GM23248 (cell line): ENCODE results near the gene SGK1. TPM values are rescaled to one million over a fixed set of nuclear protein-coding genes. Genes with fewer than 3 reads are reported as not detected.

ENCODE experiments used
- DNase-seq: peaks from one replicate; pipeline ENCODE4 v3.0.0-alpha.2; 2015
- H2AFZ ChIP-seq: fragments of 200-600 bp; sonication (generic); 2 replicates; pipeline ENCODE4 v1.6.1; 2016; ENCODE audit warnings: antibody characterized with exemption
- H3F3A ChIP-seq: fragments of 200-600 bp; sonication (generic); 2 replicates; pipeline ENCODE4 v1.6.1; 2016; ENCODE audit warnings: mild to moderate bottlenecking, antibody characterized with exemption, mixed run types; ENCODE audit not compliant: insufficient read depth
- H3K27ac ChIP-seq: fragments of 200-600 bp; sonication (generic); 2 replicates; pipeline ENCODE4 v1.5.1; 2016; ENCODE audit warnings: mild to moderate bottlenecking
- H3K27me3 ChIP-seq: fragments of 200-600 bp; sonication (generic); replicated peaks from 2 replicates; pipeline ENCODE4 v1.6.1; 2016; ENCODE audit warnings: mild to moderate bottlenecking; ENCODE audit not compliant: insufficient read depth
- H3K36me3 ChIP-seq: fragments of 200-600 bp; sonication (generic); 2 replicates; pipeline ENCODE4 v1.6.1; 2016; ENCODE audit warnings: low read depth, mild to moderate bottlenecking
- H3K4me1 ChIP-seq: fragments of 200-600 bp; sonication (generic); 2 replicates; pipeline ENCODE4 v1.6.1; 2016; ENCODE audit warnings: mild to moderate bottlenecking; ENCODE audit not compliant: insufficient read depth
- H3K4me2 ChIP-seq: fragments of 200-600 bp; sonication (generic); one replicate; pipeline ENCODE4 v1.6.1; 2016; ENCODE audit warnings: mild to moderate bottlenecking; ENCODE audit not compliant: unreplicated experiment
- H3K4me3 ChIP-seq: fragments of 200-600 bp; sonication (generic); 2 replicates; pipeline ENCODE4 v1.5.1; 2016; ENCODE audit warnings: mild to moderate bottlenecking
- H3K79me2 ChIP-seq: fragments of 200-600 bp; sonication (generic); 2 replicates; pipeline ENCODE4 v1.6.1; 2016; ENCODE audit warnings: mild to moderate bottlenecking; ENCODE audit not compliant: insufficient read depth
- H3K9ac ChIP-seq: fragments of 200-600 bp; sonication (generic); 2 replicates; pipeline ENCODE4 v1.6.1; 2016; ENCODE audit warnings: mild to moderate bottlenecking
- H3K9me2 ChIP-seq: fragments of 200-600 bp; sonication (generic); 2 replicates; pipeline ENCODE4 v1.6.1; 2016; ENCODE audit warnings: mixed run types, mild to moderate bottlenecking, moderate library complexity; ENCODE audit not compliant: insufficient read depth
- H3K9me3 ChIP-seq: fragments of 200-600 bp; sonication (generic); one replicate; pipeline ENCODE4 v1.6.1; 2017; ENCODE audit warnings: low read depth
- H4K20me1 ChIP-seq: fragments of 200-600 bp; sonication (generic); 2 replicates; pipeline ENCODE4 v1.6.0; 2016; ENCODE audit not compliant: insufficient read depth
- EZH2 ChIP-seq: fragments of 200-600 bp; sonication (generic); IDR thresholded peaks from 2 replicates; pipeline ENCODE4 v1.6.1; 2018; ENCODE audit warnings: antibody characterized with exemption, mild to moderate bottlenecking; ENCODE audit not compliant: insufficient read depth, poor library complexity, severe bottlenecking
- EZH2phosphoT487 ChIP-seq: fragments of 200-600 bp; sonication (generic); IDR thresholded peaks from 2 replicates; pipeline ENCODE4 v1.6.1; 2018; ENCODE audit warnings: antibody characterized with exemption, moderate library complexity, mild to moderate bottlenecking, low read depth; ENCODE audit not compliant: insufficient read depth
- WGBS, 2 experiments: methylation state at CpG; one replicate each; pipeline ENCODE4 v1.1.6; 2015 to 2017; ENCODE audit warnings: low lambda C conversion rate in 2 of 2, low coverage in 1 of 2; ENCODE audit errors: missing lambda C conversion rate in 2 of 2; 5-methylcytosine and 5-hydroxymethylcytosine counted together
- in situ Hi-C: fragments of 300-500 bp; cut with MboI; formaldehyde crosslinking; loops from 2 replicates; pipeline ENCODE4 v1.15.0; 2020
- polyA plus RNA-seq: library from polyadenylated mRNA; unstranded; fragments of >200 nt; fragmentation: Nextera tagmentation; extraction: Ambion mirVana; gene quantifications from 2 replicates; pipeline ENCODE4 v1.2.1, GENCODE V29; 2016
- total RNA-seq: library from RNA; depleted of rRNA; stranded (reverse); fragments of >200 nt; shearing (Covaris generic); gene quantifications from 2 replicates; pipeline ENCODE4 v1.2.3, GENCODE V29; 2014

Gene SGK1
- total and polyA plus RNA-seq, 2 experiments from 2014 or later = 134 to 228 TPM

DNA sequence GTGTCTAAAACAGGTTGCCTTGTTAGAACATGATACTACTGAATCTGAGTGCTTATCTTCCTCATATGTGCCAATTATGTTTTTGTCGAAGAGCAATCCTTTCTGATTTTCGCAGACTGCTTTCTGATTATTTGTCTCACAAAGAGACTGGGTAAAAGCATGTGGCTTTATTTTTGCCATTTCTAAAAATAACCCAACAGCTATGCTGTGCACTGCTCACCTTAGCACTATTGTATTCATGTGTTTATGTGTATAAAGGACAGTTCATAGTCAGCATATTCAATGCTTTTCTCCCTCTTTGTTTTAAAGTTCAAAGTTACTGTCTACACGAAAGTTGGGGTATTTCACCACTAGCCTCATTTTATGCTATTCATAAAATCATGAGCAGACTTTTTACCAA, 127.0 kb downstream of the SGK1 start:
- no peaks in the 10 kb centered on the region for H3K9me2 ChIP-seq
- no peaks in the 10 kb centered on the region for H3K79me2 ChIP-seq
- 94 to 95% methylated on average over 3 of the region's 3 CpGs for WGBS, 2 experiments
- H2AFZ ChIP-seq = no peak overlapping the region
- no peak for TF ChIP-seq EZH2
- no peak for TF ChIP-seq EZH2phosphoT487
- no peak overlapping the region for H3K4me2 ChIP-seq
- in situ Hi-C loops = no loop called here
- no peaks in the 10 kb centered on the region for H3K36me3 ChIP-seq
- no peak overlapping the region for H3K27ac ChIP-seq
- H4K20me1 ChIP-seq = no peaks in the 10 kb centered on the region
- H3K27me3 ChIP-seq = no peaks in the 10 kb centered on the region
- peaks cover 13% of the 10 kb centered on the region for H3K4me1 ChIP-seq
- no peaks in the 10 kb centered on the region for H3K9me3 ChIP-seq
- peaks cover 11% of the 10 kb centered on the region; the same call in 1 of the 2 replicates for H3F3A ChIP-seq
- no peak overlapping the region for H3K9ac ChIP-seq
- no peak overlapping the region for H3K4me3 ChIP-seq
- DNase-seq = no peak

GRCh38 chr6:134187751-134188150, 130.2 kb downstream of the SGK1 start:
- no peak overlapping the region for H2AFZ ChIP-seq
- no peaks in the 10 kb centered on the region for H3F3A ChIP-seq
- no peaks in the 10 kb centered on the region for H3K36me3 ChIP-seq
- H3K4me3 ChIP-seq = no peak overlapping the region
- TF ChIP-seq EZH2 (no peak), EZH2phosphoT487 (no peak)
- H3K9ac ChIP-seq = no peak overlapping the region
- H3K27me3 ChIP-seq = no peaks in the 10 kb centered on the region
- DNase-seq = no peak
- H3K4me2 ChIP-seq = no peak overlapping the region
- in situ Hi-C loops = loop anchor here (10.0 kb wide), 1 partner anchor 227 kb away; no protein-coding TSS in a partner anchor
- no peaks in the 10 kb centered on the region for H3K9me3 ChIP-seq
- no peaks in the 10 kb centered on the region for H3K9me2 ChIP-seq
- H4K20me1 ChIP-seq = no peaks in the 10 kb centered on the region
- H3K79me2 ChIP-seq = no peaks in the 10 kb centered on the region
- H3K4me1 ChIP-seq = no peaks in the 10 kb centered on the region
- 77 to 87% methylated on average over 3 of the region's 3 CpGs for WGBS, 2 experiments
- H3K27ac ChIP-seq = no peak overlapping the region

GRCh38 chr6:134187154-134187553, 130.8 kb downstream of the SGK1 start:
- no peaks in the 10 kb centered on the region for H3K79me2 ChIP-seq
- no peaks in the 10 kb centered on the region for H3K27me3 ChIP-seq
- H3K4me3 ChIP-seq = no peak overlapping the region
- no peak overlapping the region for H3K4me2 ChIP-seq
- H3K27ac ChIP-seq = no peak overlapping the region
- H3K9ac ChIP-seq = no peak overlapping the region
- DNase-seq = no peak
- H3F3A ChIP-seq = no peaks in the 10 kb centered on the region
- H3K9me2 ChIP-seq = no peaks in the 10 kb centered on the region
- no peak for TF ChIP-seq EZH2phosphoT487
- TF ChIP-seq EZH2 = no peak
- in situ Hi-C loops = loop anchor here (10.0 kb wide), 1 partner anchor 228 kb away; no protein-coding TSS in a partner anchor
- no peak overlapping the region for H2AFZ ChIP-seq
- no peaks in the 10 kb centered on the region for H3K4me1 ChIP-seq
- no peaks in the 10 kb centered on the region for H3K36me3 ChIP-seq
- no peaks in the 10 kb centered on the region for H3K9me3 ChIP-seq
- WGBS, 2 experiments = 29 to 44% methylated on average over 2 of the region's 2 CpGs
- no peaks in the 10 kb centered on the region for H4K20me1 ChIP-seq

- no peak overlapping the region for H3K4me2 ChIP-seq
- no peaks in the 10 kb centered on the region for H3K27me3 ChIP-seq
- in situ Hi-C loops = loop anchor here (10.0 kb wide), 1 partner anchor 228 kb away; no protein-coding TSS in a partner anchor
- 98 to 99% methylated on average over 2 of the region's 2 CpGs for WGBS, 2 experiments
- no peak overlapping the region for H3K4me3 ChIP-seq
- no peak overlapping the region for H3K27ac ChIP-seq
- no peak for TF ChIP-seq EZH2
- TF ChIP-seq EZH2phosphoT487 = no peak
- H3K9me2 ChIP-seq = no peaks in the 10 kb centered on the region
- no peaks in the 10 kb centered on the region for H4K20me1 ChIP-seq
- H3K36me3 ChIP-seq = no peaks in the 10 kb centered on the region
- no peak overlapping the region for H2AFZ ChIP-seq
- H3K9me3 ChIP-seq = no peaks in the 10 kb centered on the region
- no peaks in the 10 kb centered on the region for H3F3A ChIP-seq
- DNase-seq = no peak
- no peak overlapping the region for H3K9ac ChIP-seq
- H3K4me1 ChIP-seq = no peaks in the 10 kb centered on the region
- no peaks in the 10 kb centered on the region for H3K79me2 ChIP-seq
Measured at GRCh38 chr6:134186355-134186754, 131.6 kb downstream of the SGK1 start.

DNA sequence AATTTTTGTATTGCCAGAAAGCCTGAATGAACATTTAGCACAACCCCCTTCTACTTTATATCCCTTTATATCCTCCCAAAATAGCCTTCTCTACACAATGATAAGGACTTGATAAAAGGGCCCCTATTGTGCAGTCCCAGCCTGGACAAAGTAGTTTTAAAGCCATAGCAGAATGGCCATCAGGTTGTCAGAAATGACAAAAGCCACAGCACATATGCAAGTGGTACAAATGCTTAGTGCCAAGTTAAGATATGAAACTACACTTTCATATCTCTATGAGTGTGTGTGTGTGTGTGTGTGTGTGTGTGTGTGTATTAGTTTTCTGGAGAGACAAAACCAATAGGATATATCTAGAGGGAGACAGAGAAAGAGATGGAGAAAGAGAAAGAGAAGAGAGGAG, 132.6 kb downstream of the SGK1 start:
- no peak overlapping the region for H3K4me3 ChIP-seq
- no peaks in the 10 kb centered on the region for H3K27me3 ChIP-seq
- no peaks in the 10 kb centered on the region for H3K36me3 ChIP-seq
- no peaks in the 10 kb centered on the region for H3K9me2 ChIP-seq
- TF ChIP-seq EZH2 (no peak), EZH2phosphoT487 (no peak)
- in situ Hi-C loops = loop anchor here (10.0 kb wide), 1 partner anchor 230 kb away; no protein-coding TSS in a partner anchor
- no peak overlapping the region for H3K9ac ChIP-seq
- no peaks in the 10 kb centered on the region for H3K4me1 ChIP-seq
- H3K27ac ChIP-seq = no peak overlapping the region
- no peak for DNase-seq
- no peak overlapping the region for H2AFZ ChIP-seq
- H4K20me1 ChIP-seq = no peaks in the 10 kb centered on the region
- no peaks in the 10 kb centered on the region for H3K9me3 ChIP-seq
- no peaks in the 10 kb centered on the region for H3F3A ChIP-seq
- no peak overlapping the region for H3K4me2 ChIP-seq
- no peaks in the 10 kb centered on the region for H3K79me2 ChIP-seq
